Ovary (tissue), 9 donors: Measurements from ENCODE around the gene ZP4. TPM values are rescaled to one million over a fixed set of nuclear protein-coding genes. Genes with fewer than 3 reads are reported as not detected.
"Not testable (repeated sequence)": the region's sequence is repeated elsewhere in the genome, so short reads cannot be mapped to it uniquely, and the experiment has no call there.

ENCODE experiments used
- DNase-seq, 5 donors: peaks; one replicate each; pipeline ENCODE4 v3.0.0-alpha.2; 2019 to 2020
- H3K27ac ChIP-seq, 2 donors: fragments of 200-600 bp; one replicate each; pipeline versions ENCODE4 v1.5.1 to v1.8.0; 2019 to 2022
- H3K27me3 ChIP-seq: fragments of 200-600 bp; one replicate; pipeline ENCODE4 v1.8.0; 2022
- H3K36me3 ChIP-seq: fragments of 200-600 bp; sonication (generic); one replicate; pipeline ENCODE4 v1.5.1; 2019
- H3K4me1 ChIP-seq: one replicate; pipeline ENCODE4 v1.8.1; 2013; ENCODE audit warnings: mild to moderate bottlenecking, moderate library complexity; ENCODE audit not compliant: insufficient read depth
- H3K4me3 ChIP-seq: fragments of 200-600 bp; sonication (generic); one replicate; pipeline ENCODE4 v1.5.1; 2017
- H3K9me3 ChIP-seq, 2 donors: fragments of 200-600 bp in 1 of 2; sonication (generic) in 1 of 2; one replicate each; pipeline versions ENCODE4 v1.5.1 to v1.8.1; 2013 to 2019; ENCODE audit warnings: mild to moderate bottlenecking in 1 of 2, moderate library complexity in 1 of 2
- CTCF ChIP-seq, 3 donors: fragments of 450-650 bp in 2 of 3; fragments of 200-600 bp in 1 of 3; IDR thresholded peaks; one replicate each; pipeline versions ENCODE4 v1.5.1 to v1.8.0; 2016 to 2022; ENCODE audit warnings: antibody characterized with exemption in 3 of 3, mild to moderate bottlenecking in 1 of 3
- EP300 ChIP-seq: sonication (generic); formaldehyde crosslinking; IDR thresholded peaks from one replicate; pipeline ENCODE4 v1.6.1; 2017; ENCODE audit warnings: antibody characterized with exemption
- POLR2A ChIP-seq: fragments of 450-650 bp; IDR thresholded peaks from one replicate; pipeline ENCODE4 v1.6.1; 2017; ENCODE audit warnings: antibody characterized with exemption, mild to moderate bottlenecking, moderate library complexity
- WGBS, 3 donors: extraction: QIAGEN DNeasy Blood & Tissue Kit in 1 of 3; methylation state at CpG; one replicate each; pipeline versions ENCODE4 v1.1.5 to v1.1.7; 2013 to 2017; 5-methylcytosine and 5-hydroxymethylcytosine counted together
- intact Hi-C, 4 donors: fragments of 100-400 bp; cut with DNase I; formaldehyde crosslinking; loops; one replicate each; pipeline versions ENCODE4 v1.11.0 to v1.15.1; 2022 to 2023
- polyA plus RNA-seq, 2 donors: library from polyadenylated mRNA; stranded (reverse); fragments of 200-250 nt in 1 of 2; fragments of 350-450 nt in 1 of 2; fragmentation: Illumina TruSeq in 1 of 2; extraction: RNeasy Lipid Tissue Mini Kit (QIAGEN cat#74804) in 1 of 2; gene quantifications; one replicate each; pipeline ENCODE4 v1.2.3, GENCODE V29; 2013 to 2014
- total RNA-seq, 7 donors: library from RNA; depleted of rRNA in 2 of 7; stranded (reverse); fragments of >200 nt in 2 of 7; fragmentation: NEBNext Ultra II Directional in 3 of 7; extraction: Animal tissue kit (Norgen Biotek cat#: 25700) in 3 of 7; gene quantifications; one replicate each; pipeline versions ENCODE4 v1.1.0 to v1.2.4, GENCODE V29; 2016 to 2023
- donor health status: DM: no; HTN: no; CAD: no; lungs with moderate emphysema.
- donor health status: DM: no; HTN: no; CAD: no.
- donor health status: Bipolar disorder and iron deficiency.
- donor health status: DM: yes; HTN: yes; CAD: no.
- donor health status: DM: no; HTN: no; CAD: no.
- donor health status: DM: yes; HTN: yes; CAD: no.

Gene ZP4
- total and polyA plus RNA-seq, 9 donors, result 0.13 to 1.1 TPM; not detected in 7

GRCh38 chr1:237858992-237859391, 31.7 kb downstream of the ZP4 start:
- Histone ChIP-seq H3K4me1 (no peaks in the 10 kb centered on the region), H3K27me3 (no peaks in the 10 kb centered on the region), H3K36me3 (no peaks in the 10 kb centered on the region), H3K9me3 (no peaks in the 10 kb centered on the region), H3K4me3 (no peak overlapping the region), H3K27ac (no peak overlapping the region)
- TF ChIP-seq EP300 (no peak), POLR2A (no peak), CTCF (IDR thresholded peaks at IDR 0.05) (no peak)
- 52 to 61% (median 57%) methylated on average over 4 of the region's 4 CpGs for WGBS, 3 donors
- intact Hi-C loops, result no loop called here
- DNase-seq, result no peak

- H3K36me3 ChIP-seq, result no peaks in the 10 kb centered on the region
- no peaks in the 10 kb centered on the region for H3K9me3 ChIP-seq
- no peak overlapping the region for H3K27ac ChIP-seq
- no peak overlapping the region for H3K4me3 ChIP-seq
- DNase-seq, result no peak
- TF ChIP-seq POLR2A (no peak), EP300 (no peak), CTCF (IDR thresholded peaks at IDR 0.05) (no peak)
- 88 to 90% (median 89%) methylated on average over 7 of the region's 7 CpGs for WGBS, 3 donors
- no peaks in the 10 kb centered on the region for H3K4me1 ChIP-seq
- intact Hi-C loops, result no loop called here
- H3K27me3 ChIP-seq, result no peaks in the 10 kb centered on the region
Observed at GRCh38 chr1:237857455-237857854, 33.3 kb downstream of the ZP4 start.

- no peak overlapping the region for H3K4me3 ChIP-seq
- H3K27ac ChIP-seq, result no peak overlapping the region
- intact Hi-C loops, result no loop called here
- H3K27me3 ChIP-seq, result no peaks in the 10 kb centered on the region
- WGBS, 3 donors, result 81 to 88% (median 83%) methylated on average over 3 of the region's 3 CpGs
- H3K4me1 ChIP-seq, result no peaks in the 10 kb centered on the region
- no peak for DNase-seq
- TF ChIP-seq POLR2A (no peak), EP300 (no peak), CTCF (IDR thresholded peaks at IDR 0.05) (no peak)
- H3K36me3 ChIP-seq, result no peaks in the 10 kb centered on the region
- H3K9me3 ChIP-seq, result no peaks in the 10 kb centered on the region
Observed at GRCh38 chr1:237852342-237852741, 38.4 kb downstream of the ZP4 start.

GRCh38 chr1:237851210-237851845, 39.4 kb downstream of the ZP4 start:
- intact Hi-C loops, result no loop called here
- no peak for DNase-seq
- H3K27ac ChIP-seq, result no peak overlapping the region
- 7 to 10% (median 8%) methylated on average over 6 of the region's 6 CpGs for WGBS, 3 donors
- H3K4me1 ChIP-seq, result no peaks in the 10 kb centered on the region
- no peaks in the 10 kb centered on the region for H3K36me3 ChIP-seq
- H3K9me3 ChIP-seq, result no peaks in the 10 kb centered on the region
- TF ChIP-seq POLR2A, result no peak
- TF ChIP-seq EP300, result no peak
- TF ChIP-seq CTCF (IDR thresholded peaks at IDR 0.05), result no peak
- H3K4me3 ChIP-seq, result no peak overlapping the region
- no peaks in the 10 kb centered on the region for H3K27me3 ChIP-seq

- intact Hi-C loops, H3K4me3 ChIP-seq: not testable (repeated sequence)
- 90 to 100% (median 92%) methylated on average over 3 of the region's 3 CpGs for WGBS, 3 donors
Observed at GRCh38 chr1:237843516-237843915, 47.2 kb downstream of the ZP4 start.

More at GRCh38 chr1:237843516-237843915, 47.2 kb downstream of the ZP4 start:
- H3K4me1 ChIP-seq, H3K36me3 ChIP-seq, H3K27me3 ChIP-seq, DNase-seq, H3K27ac ChIP-seq, H3K9me3 ChIP-seq: not testable (repeated sequence)
